Superior temporal gyrus (tissue), 1 donor: Measurements from ENCODE around the gene MACF1.

ENCODE experiments used
- DNase-seq: peaks from one replicate; pipeline ENCODE4 v3.0.0-alpha.2; 2016; ENCODE audit errors: extremely low spot score

MACF1 gene

GRCh38 chr1:39214714-39214997, 10.2 kb downstream of the MACF1 start:
- DNase-seq, result peak; percentile 58

- DNase-seq, result no peak
Observed at GRCh38 chr1:39214998-39215873, 10.7 kb downstream of the MACF1 start.

- DNase-seq, result no peak
Observed at GRCh38 chr1:39216771-39217170, 12.3 kb downstream of the MACF1 start.

- no peak for DNase-seq
Observed at GRCh38 chr1:39220891-39221870, 16.7 kb downstream of the MACF1 start.

GRCh38 chr1:39224295-39224829, 19.9 kb downstream of the MACF1 start:
- no peak for DNase-seq

- no peak for DNase-seq
Observed at GRCh38 chr1:39226836-39227235, 22.3 kb downstream of the MACF1 start.

GRCh38 chr1:39228252-39228651, 23.8 kb downstream of the MACF1 start:
- no peak for DNase-seq

- no peak for DNase-seq
Observed at GRCh38 chr1:39229504-39229903, 25.0 kb downstream of the MACF1 start.

- DNase-seq, result no peak
Observed at GRCh38 chr1:39230261-39231190, 26.0 kb downstream of the MACF1 start.

GRCh38 chr1:39236971-39237370, 32.5 kb downstream of the MACF1 start:
- no peak for DNase-seq

GRCh38 chr1:39238476-39238875, 34.0 kb downstream of the MACF1 start:
- peak; percentile 90 for DNase-seq

GRCh38 chr1:39239968-39240367, 35.5 kb downstream of the MACF1 start:
- DNase-seq, result no peak

GRCh38 chr1:39243302-39243701, 38.8 kb downstream of the MACF1 start:
- DNase-seq, result no peak

GRCh38 chr1:39250460-39251240, 46.2 kb downstream of the MACF1 start:
- no peak for DNase-seq

GRCh38 chr1:39255222-39255621, 50.7 kb downstream of the MACF1 start:
- DNase-seq, result no peak

GRCh38 chr1:39258146-39258924, 53.8 kb downstream of the MACF1 start:
- DNase-seq, result peak; percentile 91

GRCh38 chr1:39258925-39259244, 54.4 kb downstream of the MACF1 start:
- no peak for DNase-seq

GRCh38 chr1:39261712-39262221, 57.3 kb downstream of the MACF1 start:
- no peak for DNase-seq

- no peak for DNase-seq
Observed at GRCh38 chr1:39262802-39263201, 58.3 kb downstream of the MACF1 start.

- peak; percentile 62 for DNase-seq
Observed at GRCh38 chr1:39266269-39266668, 61.8 kb downstream of the MACF1 start.
